ENCODE measurements around the gene CNGA2. TPM values are rescaled to one million over a fixed set of nuclear protein-coding genes. Genes with fewer than 3 reads are reported as not detected.

CNGA2 gene
- total RNA-seq, 1 experiment from 2014 or later, result not detected

GRCh38 chrX:151714362-151714761 is 20.2 kb upstream of the CNGA2 start:
- intact Hi-C loops (cut with micrococcal nuclease; ENCODE audit: unreplicated experiment), result no loop called here
- no peaks in the 10 kb centered on the region for H3K9me3 Mint-ChIP-seq (ENCODE audit: unreplicated experiment)

GRCh38 chrX:151715752-151716151 is 18.8 kb upstream of the CNGA2 start, which contains the start of gene FATE1:
TSS of gene FATE1 (plus strand) at chrX:151716035. CDS start at chrX:151716120, 85 bp downstream.
- Mint-ChIP-seq H3K27me3 (ENCODE audit: insufficient read depth, unreplicated experiment) (peaks cover 3% of the 10 kb centered on the region), H3K36me3 (ENCODE audit: insufficient read depth, unreplicated experiment) (no peaks in the 10 kb centered on the region), H3K4me3 (ENCODE audit: unreplicated experiment) (no peak within 1 kb of the TSS), H3K4me1 (ENCODE audit: low read depth, unreplicated experiment) (no peaks in the 10 kb centered on the region), H3K9me3 (ENCODE audit: unreplicated experiment) (no peaks in the 10 kb centered on the region), H3K27ac (ENCODE audit: unreplicated experiment) (no peak within 1 kb of the TSS)
- intact Hi-C loops (cut with micrococcal nuclease; ENCODE audit: unreplicated experiment), result no loop called here
- Histone ChIP-seq H3K27me3 (replicated peaks; ENCODE audit: control insufficient read depth, insufficient read depth, low read length) (no peaks in the 10 kb centered on the region), H3K36me3 (ENCODE audit: control insufficient read depth, insufficient read depth, low read length) (no peaks in the 10 kb centered on the region), H3K4me1 (no peaks in the 10 kb centered on the region), H3K9me3 (no peaks in the 10 kb centered on the region), H3K4me3 (ENCODE audit: low read depth, low read length) (no peak within 1 kb of the TSS)
- POLR2A ChIA-PET, result no interaction called here
- no TSS peak for BruUV-seq (replicated peaks)
- DNase-seq, result no peak
- TF ChIP-seq CTCF (IDR thresholded peaks at IDR 0.05; ENCODE audit: insufficient read depth in 1 of 2, low read depth in 1 of 2, low read length in 1 of 2, severe bottlenecking in 1 of 2, unreplicated experiment in 1 of 2), result no peak
- CTCF ChIA-PET, result no interaction called here

More at GRCh38 chrX:151714362-151714761, 20.2 kb upstream of the CNGA2 start:
- ChIA-PET CTCF (no interaction called here), POLR2A (no interaction called here)
- no peaks in the 10 kb centered on the region for H3K4me1 Mint-ChIP-seq (ENCODE audit: low read depth, unreplicated experiment)
- H3K36me3 Mint-ChIP-seq (ENCODE audit: insufficient read depth, unreplicated experiment), result no peaks in the 10 kb centered on the region
- Histone ChIP-seq H3K9me3 (no peaks in the 10 kb centered on the region), H3K4me3 (ENCODE audit: low read depth, low read length) (no peak overlapping the region), H3K36me3 (ENCODE audit: control insufficient read depth, insufficient read depth, low read length) (no peaks in the 10 kb centered on the region), H3K27me3 (replicated peaks; ENCODE audit: control insufficient read depth, insufficient read depth, low read length) (no peaks in the 10 kb centered on the region), H3K4me1 (no peaks in the 10 kb centered on the region)
- no peak for TF ChIP-seq CTCF (IDR thresholded peaks at IDR 0.05; ENCODE audit: insufficient read depth in 1 of 2, low read depth in 1 of 2, low read length in 1 of 2, severe bottlenecking in 1 of 2, unreplicated experiment in 1 of 2)
- no TSS peak for BruUV-seq (replicated peaks)
- no peak overlapping the region for H3K4me3 Mint-ChIP-seq (ENCODE audit: unreplicated experiment)
- no peak overlapping the region for H3K27ac Mint-ChIP-seq (ENCODE audit: unreplicated experiment)
- DNase-seq, result peak in 1 of 2 experiments; percentile 1
- H3K27me3 Mint-ChIP-seq (ENCODE audit: insufficient read depth, unreplicated experiment), result peaks cover 3% of the 10 kb centered on the region

GRCh38 chrX:151722241-151722846 is 12.2 kb upstream of the CNGA2 start:
- H3K4me1 ChIP-seq, result no peaks in the 10 kb centered on the region
- BruUV-seq (replicated peaks), result no TSS peak
- no peak overlapping the region for H3K4me3 ChIP-seq (ENCODE audit: low read depth, low read length)
- ChIA-PET CTCF (no interaction called here), POLR2A (no interaction called here)
- no peak overlapping the region for H3K27ac Mint-ChIP-seq (ENCODE audit: unreplicated experiment)
- peak in 1 of 2 experiments; percentile 9 for TF ChIP-seq CTCF (IDR thresholded peaks at IDR 0.05; ENCODE audit: insufficient read depth in 1 of 2, low read depth in 1 of 2, low read length in 1 of 2, severe bottlenecking in 1 of 2, unreplicated experiment in 1 of 2)
- no peaks in the 10 kb centered on the region for H3K27me3 ChIP-seq (replicated peaks; ENCODE audit: control insufficient read depth, insufficient read depth, low read length)
- intact Hi-C loops (cut with micrococcal nuclease; ENCODE audit: unreplicated experiment), result no loop called here
- no peaks in the 10 kb centered on the region for H3K4me1 Mint-ChIP-seq (ENCODE audit: low read depth, unreplicated experiment)
- H3K36me3 Mint-ChIP-seq (ENCODE audit: insufficient read depth, unreplicated experiment), result no peaks in the 10 kb centered on the region
- H3K36me3 ChIP-seq (ENCODE audit: control insufficient read depth, insufficient read depth, low read length), result no peaks in the 10 kb centered on the region
- no peaks in the 10 kb centered on the region for H3K9me3 ChIP-seq
- H3K9me3 Mint-ChIP-seq (ENCODE audit: unreplicated experiment), result no peaks in the 10 kb centered on the region
- H3K27me3 Mint-ChIP-seq (ENCODE audit: insufficient read depth, unreplicated experiment), result peaks cover 3% of the 10 kb centered on the region
- H3K4me3 Mint-ChIP-seq (ENCODE audit: unreplicated experiment), result no peak overlapping the region
- peak in 1 of 2 experiments; percentile 14 for DNase-seq
